Hematopoietic multipotent progenitor cell treated with erythropoietin and hydrocortisone succinate and interleukin-3 and kit ligand, for 4 days (in vitro differentiated cells): ENCODE measurements around the gene PNKP.
A peak's percentile ranks its signal among the peaks of the same experiment; 100 is the strongest.

Source experiments
- DNase-seq: peaks from one replicate; pipeline ENCODE4 v3.0.0-alpha.2; 2015

Gene PNKP

GRCh38 chr19:49866933-49867782, at the start of gene PNKP:
TSS of gene PNKP (minus strand) at chr19:49867576. CDS start at chr19:49867204, 372 bp downstream.
- peak; percentile 97 for DNase-seq

- DNase-seq, result no peak
These were observed 47.9 kb upstream of the PNKP start for GRCh38 chr19:49915271-49915670.

- DNase-seq, result no peak
These were observed 46.3 kb upstream of the PNKP start for GRCh38 chr19:49913720-49914119.

GRCh38 chr19:49912965-49913685, 45.7 kb upstream of the PNKP start:
- DNase-seq, result no peak

- DNase-seq, result peak; percentile 51
These were observed 44.2 kb upstream of the PNKP start for GRCh38 chr19:49911381-49912145.

- no peak for DNase-seq
These were observed 42.8 kb upstream of the PNKP start for GRCh38 chr19:49910179-49910578.

GRCh38 chr19:49908480-49909420, 41.4 kb upstream of the PNKP start:
- DNase-seq, result no peak

- no peak for DNase-seq
These were observed 40.5 kb upstream of the PNKP start for GRCh38 chr19:49907745-49908446.

GRCh38 chr19:49906879-49907564, 39.6 kb upstream of the PNKP start:
- DNase-seq, result no peak

- no peak for DNase-seq
These were observed 36.8 kb upstream of the PNKP start for GRCh38 chr19:49904136-49904535.

- DNase-seq, result peak; percentile 58
These were observed 29.7 kb upstream of the PNKP start, which contains the start of gene IL4I1 for GRCh38 chr19:49896863-49897621. TSS of gene IL4I1 (minus strand) at chr19:49896887. CDS start at chr19:49896160, 727 bp downstream.

GRCh38 chr19:49895566-49896297, 28.4 kb upstream of the PNKP start:
- DNase-seq, result no peak

GRCh38 chr19:49894879-49895565, 27.6 kb upstream of the PNKP start:
- DNase-seq, result no peak

- no peak for DNase-seq
These were observed 26.8 kb upstream of the PNKP start for GRCh38 chr19:49894011-49894664.

GRCh38 chr19:49892716-49893115, 25.3 kb upstream of the PNKP start:
- DNase-seq, result no peak

GRCh38 chr19:49891393-49891792, 24.0 kb upstream of the PNKP start:
- DNase-seq, result no peak

- peak; percentile 48 for DNase-seq
These were observed 23.3 kb upstream of the PNKP start for GRCh38 chr19:49890349-49891311.
